ENCODE measurements around the gene ELAVL1.

ELAVL1 gene

GRCh38 chr19:7971553-7972520 is 33.6 kb downstream of the ELAVL1 start:
- H3K27ac ChIP-seq (ENCODE audit: low read depth, low read length), result no peak overlapping the region
- peaks cover 26% of the 10 kb centered on the region for H3K36me3 ChIP-seq (ENCODE audit: control insufficient read depth, insufficient read depth, low read length)
- H3K9ac ChIP-seq (ENCODE audit: low read length), result no peak overlapping the region
- no peak overlapping the region for H3K4me3 ChIP-seq (ENCODE audit: low read length)
- H3K4me1 ChIP-seq (ENCODE audit: control insufficient read depth, insufficient read depth, low read length), result no peaks in the 10 kb centered on the region
- no peaks in the 10 kb centered on the region for H3K27me3 ChIP-seq (ENCODE audit: control insufficient read depth, insufficient read depth, low read length)

GRCh38 chr19:7970716-7971448 is 34.6 kb downstream of the ELAVL1 start:
- Histone ChIP-seq H3K9ac (ENCODE audit: low read length) (no peak overlapping the region), H3K27me3 (ENCODE audit: control insufficient read depth, insufficient read depth, low read length) (no peaks in the 10 kb centered on the region), H3K4me3 (ENCODE audit: low read length) (no peak overlapping the region), H3K36me3 (ENCODE audit: control insufficient read depth, insufficient read depth, low read length) (peaks cover 33% of the 10 kb centered on the region), H3K4me1 (ENCODE audit: control insufficient read depth, insufficient read depth, low read length) (no peaks in the 10 kb centered on the region), H3K27ac (ENCODE audit: low read depth, low read length) (no peak overlapping the region)

DNA sequence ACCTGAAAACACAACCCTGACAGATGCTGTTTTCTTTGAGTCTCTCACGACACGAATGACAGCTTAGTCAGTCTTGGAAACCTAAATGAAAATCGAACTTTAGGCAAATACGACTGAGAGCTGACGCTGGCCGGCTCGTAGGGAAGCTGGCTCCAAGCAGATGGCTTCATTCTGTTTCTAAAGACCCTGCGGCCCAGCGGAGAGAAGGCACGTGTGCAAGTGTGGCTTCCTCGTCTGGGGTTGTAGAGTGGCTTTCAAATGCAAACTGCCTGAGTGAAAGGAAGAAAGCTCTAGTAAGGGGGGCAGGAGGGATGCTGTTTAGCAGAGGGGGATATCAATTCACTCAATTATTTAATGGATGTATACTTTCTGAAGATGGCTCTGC is 35.9 kb downstream of the ELAVL1 start:
- peaks cover 33% of the 10 kb centered on the region for H3K36me3 ChIP-seq (ENCODE audit: control insufficient read depth, insufficient read depth, low read length)
- H3K4me3 ChIP-seq (ENCODE audit: low read length), result no peak overlapping the region
- H3K27ac ChIP-seq (ENCODE audit: low read depth, low read length), result no peak overlapping the region
- no peaks in the 10 kb centered on the region for H3K4me1 ChIP-seq (ENCODE audit: control insufficient read depth, insufficient read depth, low read length)
- no peaks in the 10 kb centered on the region for H3K27me3 ChIP-seq (ENCODE audit: control insufficient read depth, insufficient read depth, low read length)
- no peak overlapping the region for H3K9ac ChIP-seq (ENCODE audit: low read length)

DNA sequence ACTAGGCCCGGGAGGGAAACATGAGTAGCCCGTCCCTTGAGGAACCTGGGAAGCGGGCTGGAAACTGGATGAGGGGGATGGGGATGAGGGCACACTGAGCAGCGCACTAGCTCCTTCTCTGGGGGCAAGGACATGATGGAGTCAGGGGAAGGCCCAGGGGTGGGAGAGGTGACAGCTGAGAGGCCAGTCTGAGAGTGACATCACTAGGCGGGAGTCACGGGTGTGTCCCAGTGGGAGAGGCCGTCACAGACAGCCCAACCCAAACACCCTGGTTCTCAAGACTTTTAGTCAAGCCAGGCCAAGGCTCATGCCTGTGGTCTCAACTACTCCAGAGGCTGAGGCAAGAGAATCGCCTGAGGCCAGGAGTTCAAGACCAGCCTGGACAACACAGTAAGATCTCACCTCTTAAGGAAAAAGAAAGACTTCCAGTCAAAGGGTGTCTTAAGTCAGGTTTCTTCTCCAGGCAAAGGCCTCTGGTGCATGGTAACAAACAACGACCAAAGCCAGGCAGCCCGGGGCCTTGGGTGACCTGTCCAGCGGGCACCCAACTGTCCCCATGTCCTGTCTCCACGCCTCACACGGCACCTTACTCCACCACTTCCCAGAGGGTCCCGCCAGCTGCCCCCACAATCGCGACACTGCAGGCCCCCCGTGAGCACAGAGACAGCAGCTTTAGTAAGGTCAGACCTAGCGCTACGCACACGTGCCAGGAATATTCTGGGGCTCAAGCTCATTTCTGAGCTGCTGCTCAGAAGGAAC is 36.5 kb downstream of the ELAVL1 start:
- Histone ChIP-seq H3K27me3 (ENCODE audit: control insufficient read depth, insufficient read depth, low read length) (no peaks in the 10 kb centered on the region), H3K36me3 (ENCODE audit: control insufficient read depth, insufficient read depth, low read length) (peaks cover 32% of the 10 kb centered on the region), H3K4me1 (ENCODE audit: control insufficient read depth, insufficient read depth, low read length) (no peaks in the 10 kb centered on the region), H3K27ac (ENCODE audit: low read depth, low read length) (no peak overlapping the region), H3K9ac (ENCODE audit: low read length) (no peak overlapping the region), H3K4me3 (ENCODE audit: low read length) (no peak overlapping the region)

- H3K4me3 ChIP-seq (ENCODE audit: low read length), result no peak overlapping the region
- H3K9ac ChIP-seq (ENCODE audit: low read length), result no peak overlapping the region
- H3K27ac ChIP-seq (ENCODE audit: low read depth, low read length), result no peak overlapping the region
- H3K4me1 ChIP-seq (ENCODE audit: control insufficient read depth, insufficient read depth, low read length), result no peaks in the 10 kb centered on the region
- no peaks in the 10 kb centered on the region for H3K27me3 ChIP-seq (ENCODE audit: control insufficient read depth, insufficient read depth, low read length)
- H3K36me3 ChIP-seq (ENCODE audit: control insufficient read depth, insufficient read depth, low read length), result peaks cover 25% of the 10 kb centered on the region
Observed at GRCh38 chr19:7968008-7968795, 37.2 kb downstream of the ELAVL1 start.

DNA sequence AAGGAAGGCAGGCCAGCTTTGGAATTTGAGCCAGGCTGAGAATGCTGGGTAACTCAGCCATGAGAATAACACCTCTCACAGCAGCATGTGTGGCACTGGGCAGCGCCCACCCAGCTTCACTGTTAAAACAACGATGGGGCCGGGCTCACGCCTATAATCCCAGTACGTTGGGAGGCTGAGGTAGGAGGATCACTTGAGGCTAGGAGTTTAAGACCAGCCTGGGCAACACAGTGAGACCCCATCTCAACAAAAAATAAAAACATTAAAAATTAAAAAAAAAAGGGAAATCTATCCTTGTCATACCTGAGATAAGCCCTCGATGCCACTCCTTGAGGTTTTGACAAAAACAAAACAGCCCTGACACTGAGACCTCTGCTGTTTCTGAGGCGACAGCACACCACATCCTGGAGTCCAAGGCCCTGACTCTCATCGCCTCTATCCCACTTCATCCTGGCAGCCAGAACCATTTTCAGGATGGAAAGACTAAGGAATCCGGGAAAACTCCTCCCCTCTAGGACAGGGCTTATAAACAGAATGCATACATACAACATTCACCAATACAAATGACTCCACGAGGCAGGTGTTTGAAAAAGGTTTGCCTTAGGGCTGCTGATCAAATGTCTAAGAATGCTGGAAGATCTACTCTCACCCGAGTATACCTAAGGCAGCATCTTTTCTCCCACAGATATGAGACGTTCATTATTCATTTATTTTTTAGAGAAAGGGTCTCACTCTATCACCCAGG is 39.3 kb downstream of the ELAVL1 start:
- Histone ChIP-seq H3K4me1 (ENCODE audit: control insufficient read depth, insufficient read depth, low read length) (no peaks in the 10 kb centered on the region), H3K36me3 (ENCODE audit: control insufficient read depth, insufficient read depth, low read length) (peaks cover 19% of the 10 kb centered on the region), H3K4me3 (ENCODE audit: low read length) (no peak overlapping the region), H3K9ac (ENCODE audit: low read length) (no peak overlapping the region), H3K27me3 (ENCODE audit: control insufficient read depth, insufficient read depth, low read length) (no peaks in the 10 kb centered on the region), H3K27ac (ENCODE audit: low read depth, low read length) (no peak overlapping the region)

GRCh38 chr19:7965259-7965841 is 40.1 kb downstream of the ELAVL1 start:
- no peak overlapping the region for H3K9ac ChIP-seq (ENCODE audit: low read length)
- H3K4me3 ChIP-seq (ENCODE audit: low read length), result no peak overlapping the region
- peaks cover 19% of the 10 kb centered on the region for H3K36me3 ChIP-seq (ENCODE audit: control insufficient read depth, insufficient read depth, low read length)
- H3K27ac ChIP-seq (ENCODE audit: low read depth, low read length), result no peak overlapping the region
- H3K27me3 ChIP-seq (ENCODE audit: control insufficient read depth, insufficient read depth, low read length), result no peaks in the 10 kb centered on the region
- no peaks in the 10 kb centered on the region for H3K4me1 ChIP-seq (ENCODE audit: control insufficient read depth, insufficient read depth, low read length)

GRCh38 chr19:7963566-7963965 is 41.9 kb downstream of the ELAVL1 start:
- Histone ChIP-seq H3K27me3 (ENCODE audit: control insufficient read depth, insufficient read depth, low read length) (no peaks in the 10 kb centered on the region), H3K36me3 (ENCODE audit: control insufficient read depth, insufficient read depth, low read length) (peaks cover 16% of the 10 kb centered on the region), H3K4me3 (ENCODE audit: low read length) (no peak overlapping the region), H3K4me1 (ENCODE audit: control insufficient read depth, insufficient read depth, low read length) (no peaks in the 10 kb centered on the region), H3K27ac (ENCODE audit: low read depth, low read length) (no peak overlapping the region), H3K9ac (ENCODE audit: low read length) (no peak overlapping the region)

GRCh38 chr19:7962644-7963268 is 42.7 kb downstream of the ELAVL1 start:
- H3K36me3 ChIP-seq (ENCODE audit: control insufficient read depth, insufficient read depth, low read length), result peaks cover 20% of the 10 kb centered on the region
- H3K27ac ChIP-seq (ENCODE audit: low read depth, low read length), result no peak overlapping the region
- no peak overlapping the region for H3K4me3 ChIP-seq (ENCODE audit: low read length)
- no peaks in the 10 kb centered on the region for H3K27me3 ChIP-seq (ENCODE audit: control insufficient read depth, insufficient read depth, low read length)
- no peaks in the 10 kb centered on the region for H3K4me1 ChIP-seq (ENCODE audit: control insufficient read depth, insufficient read depth, low read length)
- H3K9ac ChIP-seq (ENCODE audit: low read length), result no peak overlapping the region

- Histone ChIP-seq H3K9ac (ENCODE audit: low read length) (no peak overlapping the region), H3K4me3 (ENCODE audit: low read length) (no peak overlapping the region), H3K4me1 (ENCODE audit: control insufficient read depth, insufficient read depth, low read length) (no peaks in the 10 kb centered on the region), H3K36me3 (ENCODE audit: control insufficient read depth, insufficient read depth, low read length) (peaks cover 15% of the 10 kb centered on the region), H3K27ac (ENCODE audit: low read depth, low read length) (no peak overlapping the region), H3K27me3 (ENCODE audit: control insufficient read depth, insufficient read depth, low read length) (no peaks in the 10 kb centered on the region)
Observed at GRCh38 chr19:7961920-7962626, 43.4 kb downstream of the ELAVL1 start.
